Ectodermal cell (in vitro differentiated cells): ENCODE data around the gene DMRT3.

ENCODE experiments used
- H3K27ac ChIP-seq: 2 replicates; pipeline ENCODE4 v1.7.0; 2013; ENCODE audit warnings: mild to moderate bottlenecking, low read depth, low read length; ENCODE audit not compliant: insufficient read depth, poor library complexity, severe bottlenecking
- H3K27me3 ChIP-seq: 2 replicates; pipeline ENCODE4 v1.7.0; 2013; ENCODE audit warnings: mild to moderate bottlenecking, low read length; ENCODE audit not compliant: insufficient read depth, control insufficient read depth, poor library complexity, severe bottlenecking
- H3K36me3 ChIP-seq: one replicate; pipeline ENCODE4 v1.7.0; 2013; ENCODE audit warnings: low read length; ENCODE audit not compliant: control insufficient read depth, insufficient read depth
- H3K4me1 ChIP-seq: one replicate; pipeline ENCODE4 v1.7.0; 2013; ENCODE audit warnings: low read length; ENCODE audit not compliant: control insufficient read depth, insufficient read depth
- H3K4me3 ChIP-seq: 2 replicates; pipeline ENCODE4 v1.7.0; 2013; ENCODE audit warnings: low read depth, low read length, control low read depth; ENCODE audit not compliant: insufficient read depth
- H3K9me3 ChIP-seq: 2 replicates; pipeline ENCODE4 v1.7.0; 2013; ENCODE audit warnings: mild to moderate bottlenecking, low read length, moderate library complexity; ENCODE audit not compliant: control insufficient read depth
- WGBS, 2 experiments: methylation state at CpG; one replicate each; pipeline ENCODE4 v1.1.7; 2013; ENCODE audit warnings: missing lambda C conversion rate in 2 of 2; 5-methylcytosine and 5-hydroxymethylcytosine counted together

Gene DMRT3

DNA sequence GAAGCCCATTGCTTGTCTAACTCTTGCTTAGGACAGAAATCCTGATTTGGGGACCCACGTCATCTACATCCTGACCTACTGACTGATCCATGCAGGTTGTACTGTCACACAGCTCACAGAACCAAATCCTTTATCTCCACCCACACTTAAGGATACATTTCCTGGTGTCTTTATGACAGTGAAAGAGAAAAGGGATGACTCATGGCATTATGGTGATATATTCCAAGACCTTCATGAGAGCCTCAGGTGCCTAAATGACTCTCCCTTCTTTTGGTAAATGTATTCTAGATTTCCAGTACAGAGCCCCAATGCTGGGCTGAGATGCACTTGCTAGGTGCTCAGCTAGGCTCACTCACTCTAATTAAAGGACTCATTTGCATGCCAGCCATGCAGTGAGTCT, 47.7 kb downstream of the DMRT3 start:
- Histone ChIP-seq H3K4me3 (no peak overlapping the region), H3K4me1 (peaks cover 8% of the 10 kb centered on the region), H3K36me3 (no peaks in the 10 kb centered on the region), H3K27me3 (peaks cover 49% of the 10 kb centered on the region), H3K27ac (no peak overlapping the region), H3K9me3 (no peaks in the 10 kb centered on the region)
- WGBS, 2 experiments = 96 to 100% methylated on average over 1 of the region's 1 CpG

- Histone ChIP-seq H3K27ac (no peak overlapping the region), H3K27me3 (peaks cover 56% of the 10 kb centered on the region), H3K4me3 (no peak overlapping the region), H3K4me1 (peaks cover 8% of the 10 kb centered on the region), H3K9me3 (no peaks in the 10 kb centered on the region), H3K36me3 (no peaks in the 10 kb centered on the region)
- 11 to 12% methylated on average over 8 of the region's 8 CpGs for WGBS, 2 experiments
Measured at GRCh38 chr9:1025131-1025530, 48.7 kb downstream of the DMRT3 start.

DNA sequence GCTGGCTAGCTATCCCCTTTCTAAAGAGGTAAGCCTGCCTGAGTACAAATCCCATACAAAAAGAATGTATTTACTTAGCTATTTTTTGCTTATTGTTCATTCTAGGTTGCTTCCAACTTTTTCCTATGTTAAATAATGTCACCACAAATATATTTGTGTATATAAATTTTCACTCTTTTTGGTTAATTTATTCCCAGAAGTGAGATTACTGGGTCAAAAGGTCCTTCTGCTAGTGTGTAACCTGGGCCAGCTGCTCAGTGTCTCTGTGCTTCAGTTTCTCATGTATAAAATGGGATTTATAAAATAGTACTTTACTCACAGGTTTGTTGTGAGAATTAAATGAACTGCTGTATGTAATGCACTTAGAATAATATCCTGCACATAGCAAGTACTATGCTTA, 49.8 kb downstream of the DMRT3 start:
- no peaks in the 10 kb centered on the region for H3K9me3 ChIP-seq
- H3K4me1 ChIP-seq = peaks cover 8% of the 10 kb centered on the region
- H3K27me3 ChIP-seq = peaks cover 66% of the 10 kb centered on the region
- H3K27ac ChIP-seq = no peak overlapping the region
- no peaks in the 10 kb centered on the region for H3K36me3 ChIP-seq
- no peak overlapping the region for H3K4me3 ChIP-seq

- Histone ChIP-seq H3K27ac (no peak overlapping the region), H3K36me3 (no peaks in the 10 kb centered on the region), H3K9me3 (no peaks in the 10 kb centered on the region), H3K27me3 (peaks cover 76% of the 10 kb centered on the region), H3K4me3 (no peak overlapping the region), H3K4me1 (peaks cover 8% of the 10 kb centered on the region)
- WGBS, 2 experiments = 86 to 89% methylated on average over 8 of the region's 8 CpGs
Measured at GRCh38 chr9:1028501-1029190, 52.2 kb downstream of the DMRT3 start.

DNA sequence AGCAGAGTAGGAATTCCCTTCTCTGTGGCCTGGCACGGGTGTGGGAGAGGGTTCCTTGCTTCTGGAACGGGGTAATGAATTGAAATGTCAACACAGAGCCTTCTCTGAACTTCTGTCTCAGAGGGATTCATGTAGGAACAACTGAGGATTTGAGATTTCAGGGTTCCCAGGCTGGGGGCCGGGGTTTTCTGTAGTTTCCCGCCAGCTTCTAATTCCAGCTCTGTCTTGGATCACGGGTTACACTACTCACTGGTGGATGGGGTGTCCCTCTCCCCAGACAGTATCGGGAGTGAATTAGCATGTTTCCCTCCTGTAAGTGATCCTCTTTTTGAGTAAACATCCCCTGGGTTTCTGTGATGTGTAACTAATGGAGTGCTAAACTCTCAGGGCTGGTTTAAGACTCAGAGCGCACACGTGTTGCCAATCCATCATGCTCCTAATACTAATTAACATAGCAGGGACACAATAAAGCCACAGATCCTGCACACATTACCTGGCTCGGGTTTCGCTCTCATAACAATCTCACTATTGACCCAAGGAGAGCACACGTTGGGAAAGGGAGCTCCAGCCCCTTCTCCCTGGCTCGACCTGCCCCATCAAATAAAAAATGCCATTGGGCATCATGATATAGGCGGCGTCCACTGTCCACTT, 55.6 kb downstream of the DMRT3 start:
- H3K36me3 ChIP-seq = no peaks in the 10 kb centered on the region
- no peak overlapping the region for H3K27ac ChIP-seq
- WGBS, 2 experiments = 80 to 85% methylated on average over 14 of the region's 14 CpGs
- no peak overlapping the region for H3K4me3 ChIP-seq
- H3K4me1 ChIP-seq = no peaks in the 10 kb centered on the region
- H3K27me3 ChIP-seq = peaks cover 59% of the 10 kb centered on the region
- no peaks in the 10 kb centered on the region for H3K9me3 ChIP-seq

- no peaks in the 10 kb centered on the region for H3K9me3 ChIP-seq
- no peak overlapping the region for H3K4me3 ChIP-seq
- no peaks in the 10 kb centered on the region for H3K4me1 ChIP-seq
- no peaks in the 10 kb centered on the region for H3K36me3 ChIP-seq
- 75 to 100% methylated on average over 1 to 2 of the region's 3 CpGs for WGBS, 2 experiments
- H3K27ac ChIP-seq = no peak overlapping the region
- H3K27me3 ChIP-seq = peaks cover 62% of the 10 kb centered on the region
Measured at GRCh38 chr9:1034271-1034670, 57.8 kb downstream of the DMRT3 start.

GRCh38 chr9:1039589-1039988, 63.1 kb downstream of the DMRT3 start:
- 66% methylated on average over 4 of the region's 4 CpGs for WGBS, 2 experiments
- Histone ChIP-seq H3K4me3 (no peak overlapping the region), H3K36me3 (no peaks in the 10 kb centered on the region), H3K27ac (no peak overlapping the region), H3K27me3 (peaks cover 80% of the 10 kb centered on the region), H3K9me3 (no peaks in the 10 kb centered on the region), H3K4me1 (peaks cover 3% of the 10 kb centered on the region)
